HEK293 (cell line): ENCODE measurements around the gene MYCBPAP.

Source experiments
- BCL11B ChIP-seq: fragments of 450-650 bp; formaldehyde crosslinking; IDR thresholded peaks from 2 replicates; pipeline ENCODE4 v1.5.1; 2016; ENCODE audit warnings: low read depth, missing biosample characterization, missing genetic modification characterization
- GLIS1 ChIP-seq: fragments of 450-650 bp; formaldehyde crosslinking; IDR thresholded peaks from 2 replicates; pipeline ENCODE4 v1.5.1; 2016; ENCODE audit warnings: missing biosample characterization, missing genetic modification characterization
- HOXD13 ChIP-seq: sonication (generic); formaldehyde crosslinking; IDR thresholded peaks from 2 replicates; pipeline ENCODE4 v1.8.0; 2022; ENCODE audit warnings: missing genetic modification reagents, borderline replicate concordance
- PRDM1 ChIP-seq: fragments of 450-650 bp; formaldehyde crosslinking; IDR thresholded peaks from 2 replicates; pipeline ENCODE4; 2016; ENCODE audit warnings: missing biosample characterization, missing genetic modification characterization
- SETDB1 ChIP-seq: IDR thresholded peaks from one replicate; pipeline ENCODE4 v1.6.1; 2017; ENCODE audit warnings: mild to moderate bottlenecking, low read length, moderate library complexity, mixed read lengths; ENCODE audit not compliant: insufficient read length
- YY2 ChIP-seq: fragments of 450-650 bp; formaldehyde crosslinking; IDR thresholded peaks from 2 replicates; pipeline ENCODE4 v1.5.1; 2016; ENCODE audit warnings: missing biosample characterization, missing genetic modification characterization
- ZBTB8A ChIP-seq: fragments of 450-650 bp; formaldehyde crosslinking; IDR thresholded peaks from 2 replicates; pipeline ENCODE4 v1.5.1; 2016; ENCODE audit warnings: missing biosample characterization, missing genetic modification characterization
- ZIC2 ChIP-seq: fragments of 450-650 bp; formaldehyde crosslinking; IDR thresholded peaks from 2 replicates; pipeline ENCODE4 v1.5.1; 2016; ENCODE audit warnings: missing biosample characterization, missing genetic modification characterization
- ZNF16 ChIP-seq: fragments of 450-650 bp; formaldehyde crosslinking; IDR thresholded peaks from 2 replicates; pipeline ENCODE4 v1.5.1; 2016; ENCODE audit warnings: low read depth, missing biosample characterization, missing genetic modification characterization
- ZNF202 ChIP-seq: fragments of 450-650 bp; formaldehyde crosslinking; IDR thresholded peaks from 2 replicates; pipeline ENCODE4 v1.5.1; 2016; ENCODE audit warnings: missing biosample characterization, missing genetic modification characterization, borderline replicate concordance
- ZNF23 ChIP-seq: fragments of 450-650 bp; formaldehyde crosslinking; IDR thresholded peaks from 2 replicates; pipeline ENCODE4 v1.5.1; 2016; ENCODE audit warnings: missing biosample characterization, missing genetic modification characterization, borderline replicate concordance
- ZNF394 ChIP-seq: fragments of 450-650 bp; formaldehyde crosslinking; IDR thresholded peaks from 2 replicates; pipeline ENCODE4 v1.5.1; 2016; ENCODE audit warnings: missing biosample characterization, missing genetic modification characterization, mild to moderate bottlenecking, moderate library complexity, borderline replicate concordance
- ZNF404 ChIP-seq: fragments of 450-650 bp; formaldehyde crosslinking; IDR thresholded peaks from 2 replicates; pipeline ENCODE4 v1.5.1; 2017; ENCODE audit warnings: missing biosample characterization, missing genetic modification characterization
- ZNF433 ChIP-seq: fragments of 450-650 bp; formaldehyde crosslinking; IDR thresholded peaks from 2 replicates; pipeline ENCODE4 v1.5.1; 2016; ENCODE audit warnings: missing biosample characterization, missing genetic modification characterization, low read depth
- ZNF529 ChIP-seq: fragments of 450-650 bp; formaldehyde crosslinking; IDR thresholded peaks from 2 replicates; pipeline ENCODE4 v1.5.1; 2017; ENCODE audit warnings: missing genetic modification characterization, missing biosample characterization; ENCODE audit not compliant: insufficient replicate concordance
- ZNF600 ChIP-seq: fragments of 450-650 bp; formaldehyde crosslinking; IDR thresholded peaks from 2 replicates; pipeline ENCODE4 v1.5.1; 2016; ENCODE audit warnings: missing biosample characterization, missing genetic modification characterization
- ZNF623 ChIP-seq: fragments of 450-650 bp; formaldehyde crosslinking; IDR thresholded peaks from 2 replicates; pipeline ENCODE4 v1.5.1; 2016; ENCODE audit warnings: missing biosample characterization, missing genetic modification characterization
- ZNF629 ChIP-seq: fragments of 450-650 bp; formaldehyde crosslinking; IDR thresholded peaks from 2 replicates; pipeline ENCODE4 v1.5.1; 2017; ENCODE audit warnings: missing biosample characterization, missing genetic modification characterization
- TF ChIP-seq, protein P1 (sequence below): fragments of 450-650 bp; formaldehyde crosslinking; IDR thresholded peaks from 2 replicates; pipeline ENCODE4 v1.5.1; 2016; ENCODE audit warnings: missing biosample characterization, missing genetic modification characterization
- TF ChIP-seq, protein P2 (sequence below): fragments of 450-650 bp; formaldehyde crosslinking; IDR thresholded peaks from 2 replicates; pipeline ENCODE4 v1.5.1; 2016; ENCODE audit warnings: missing biosample characterization, missing genetic modification characterization, borderline replicate concordance
- TF ChIP-seq, protein P3 (sequence below): fragments of 450-650 bp; formaldehyde crosslinking; IDR thresholded peaks from 2 replicates; pipeline ENCODE4 v1.5.1; 2017; ENCODE audit warnings: missing biosample characterization, missing genetic modification characterization
- TF ChIP-seq, protein P4 (sequence below): fragments of 450-650 bp; formaldehyde crosslinking; IDR thresholded peaks from 2 replicates; pipeline ENCODE4 v1.5.1; 2016; ENCODE audit warnings: missing biosample characterization, missing genetic modification characterization
- TF ChIP-seq, protein P5 (sequence below): fragments of 450-650 bp; formaldehyde crosslinking; IDR thresholded peaks from 2 replicates; pipeline ENCODE4 v1.5.1; 2016; ENCODE audit warnings: missing biosample characterization, missing genetic modification characterization
- TF ChIP-seq, protein P6 (sequence below): fragments of 450-650 bp; formaldehyde crosslinking; IDR thresholded peaks from 2 replicates; pipeline ENCODE4 v1.5.1; 2016; ENCODE audit warnings: missing biosample characterization, missing genetic modification characterization

The MYCBPAP gene

DNA sequence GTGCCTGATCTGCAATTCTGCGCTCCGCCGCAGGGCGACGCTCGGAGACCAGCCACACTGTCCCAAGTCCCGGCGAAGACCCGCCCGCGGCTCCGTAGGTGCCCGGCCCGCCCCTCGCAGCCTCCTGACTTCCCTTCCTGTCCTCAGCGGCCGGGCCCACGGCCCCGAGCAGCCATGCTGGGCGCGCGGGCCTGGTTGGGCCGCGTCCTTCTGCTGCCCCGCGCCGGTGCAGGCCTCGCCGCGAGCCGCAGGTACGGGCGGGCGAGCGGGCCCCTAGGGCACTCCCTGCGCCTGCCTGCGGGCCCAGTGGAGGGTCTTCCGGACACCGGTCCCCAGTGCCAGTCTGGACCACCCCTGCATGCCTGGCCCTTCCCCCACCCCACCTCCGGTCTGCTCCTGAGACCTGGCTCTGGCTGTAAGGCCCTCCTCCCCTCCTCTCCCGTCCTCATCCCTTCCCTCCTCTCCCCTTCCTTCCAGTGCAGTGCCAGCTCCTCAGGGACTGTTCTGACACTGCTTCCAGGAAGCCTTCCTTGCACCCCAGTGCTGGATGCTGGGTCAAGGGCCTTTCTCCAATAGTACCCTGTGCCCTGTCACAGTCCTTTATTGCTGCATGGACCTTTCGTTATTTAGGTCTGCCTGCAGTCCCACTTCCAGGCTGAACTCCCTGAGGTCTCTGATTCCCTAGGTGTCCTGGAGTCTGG, 38.9 kb downstream of the MYCBPAP start, which contains the start of gene SPATA20 (continued):
- TF ChIP-seq, protein P1, sequence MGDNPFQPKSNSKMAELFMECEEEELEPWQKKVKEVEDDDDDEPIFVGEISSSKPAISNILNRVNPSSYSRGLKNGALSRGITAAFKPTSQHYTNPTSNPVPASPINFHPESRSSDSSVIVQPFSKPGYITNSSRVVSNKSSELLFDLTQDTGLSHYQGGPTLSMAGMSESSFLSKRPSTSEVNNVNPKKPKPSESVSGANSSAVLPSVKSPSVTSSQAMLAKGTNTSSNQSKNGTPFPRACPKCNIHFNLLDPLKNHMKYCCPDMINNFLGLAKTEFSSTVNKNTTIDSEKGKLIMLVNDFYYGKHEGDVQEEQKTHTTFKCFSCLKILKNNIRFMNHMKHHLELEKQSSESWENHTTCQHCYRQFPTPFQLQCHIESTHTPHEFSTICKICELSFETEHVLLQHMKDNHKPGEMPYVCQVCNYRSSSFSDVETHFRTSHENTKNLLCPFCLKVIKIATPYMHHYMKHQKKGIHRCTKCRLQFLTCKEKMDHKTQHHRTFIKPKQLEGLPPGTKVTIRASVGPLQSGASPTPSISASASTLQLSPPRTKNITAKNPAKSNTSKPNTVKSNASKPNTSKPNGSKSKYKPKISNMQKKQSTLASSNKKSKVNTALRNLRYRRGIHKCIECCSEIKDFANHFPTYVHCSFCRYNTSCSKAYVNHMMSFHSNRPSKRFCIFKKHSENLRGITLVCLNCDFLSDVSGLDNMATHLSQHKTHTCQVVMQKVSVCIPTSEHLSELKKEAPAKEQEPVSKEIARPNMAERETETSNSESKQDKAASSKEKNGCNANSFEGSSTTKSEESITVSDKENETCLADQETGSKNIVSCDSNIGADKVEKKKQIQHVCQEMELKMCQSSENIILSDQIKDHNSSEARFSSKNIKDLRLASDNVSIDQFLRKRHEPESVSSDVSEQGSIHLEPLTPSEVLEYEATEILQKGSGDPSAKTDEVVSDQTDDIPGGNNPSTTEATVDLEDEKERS (tag by site-specific recombination): no peak
- TF ChIP-seq, protein P2, sequence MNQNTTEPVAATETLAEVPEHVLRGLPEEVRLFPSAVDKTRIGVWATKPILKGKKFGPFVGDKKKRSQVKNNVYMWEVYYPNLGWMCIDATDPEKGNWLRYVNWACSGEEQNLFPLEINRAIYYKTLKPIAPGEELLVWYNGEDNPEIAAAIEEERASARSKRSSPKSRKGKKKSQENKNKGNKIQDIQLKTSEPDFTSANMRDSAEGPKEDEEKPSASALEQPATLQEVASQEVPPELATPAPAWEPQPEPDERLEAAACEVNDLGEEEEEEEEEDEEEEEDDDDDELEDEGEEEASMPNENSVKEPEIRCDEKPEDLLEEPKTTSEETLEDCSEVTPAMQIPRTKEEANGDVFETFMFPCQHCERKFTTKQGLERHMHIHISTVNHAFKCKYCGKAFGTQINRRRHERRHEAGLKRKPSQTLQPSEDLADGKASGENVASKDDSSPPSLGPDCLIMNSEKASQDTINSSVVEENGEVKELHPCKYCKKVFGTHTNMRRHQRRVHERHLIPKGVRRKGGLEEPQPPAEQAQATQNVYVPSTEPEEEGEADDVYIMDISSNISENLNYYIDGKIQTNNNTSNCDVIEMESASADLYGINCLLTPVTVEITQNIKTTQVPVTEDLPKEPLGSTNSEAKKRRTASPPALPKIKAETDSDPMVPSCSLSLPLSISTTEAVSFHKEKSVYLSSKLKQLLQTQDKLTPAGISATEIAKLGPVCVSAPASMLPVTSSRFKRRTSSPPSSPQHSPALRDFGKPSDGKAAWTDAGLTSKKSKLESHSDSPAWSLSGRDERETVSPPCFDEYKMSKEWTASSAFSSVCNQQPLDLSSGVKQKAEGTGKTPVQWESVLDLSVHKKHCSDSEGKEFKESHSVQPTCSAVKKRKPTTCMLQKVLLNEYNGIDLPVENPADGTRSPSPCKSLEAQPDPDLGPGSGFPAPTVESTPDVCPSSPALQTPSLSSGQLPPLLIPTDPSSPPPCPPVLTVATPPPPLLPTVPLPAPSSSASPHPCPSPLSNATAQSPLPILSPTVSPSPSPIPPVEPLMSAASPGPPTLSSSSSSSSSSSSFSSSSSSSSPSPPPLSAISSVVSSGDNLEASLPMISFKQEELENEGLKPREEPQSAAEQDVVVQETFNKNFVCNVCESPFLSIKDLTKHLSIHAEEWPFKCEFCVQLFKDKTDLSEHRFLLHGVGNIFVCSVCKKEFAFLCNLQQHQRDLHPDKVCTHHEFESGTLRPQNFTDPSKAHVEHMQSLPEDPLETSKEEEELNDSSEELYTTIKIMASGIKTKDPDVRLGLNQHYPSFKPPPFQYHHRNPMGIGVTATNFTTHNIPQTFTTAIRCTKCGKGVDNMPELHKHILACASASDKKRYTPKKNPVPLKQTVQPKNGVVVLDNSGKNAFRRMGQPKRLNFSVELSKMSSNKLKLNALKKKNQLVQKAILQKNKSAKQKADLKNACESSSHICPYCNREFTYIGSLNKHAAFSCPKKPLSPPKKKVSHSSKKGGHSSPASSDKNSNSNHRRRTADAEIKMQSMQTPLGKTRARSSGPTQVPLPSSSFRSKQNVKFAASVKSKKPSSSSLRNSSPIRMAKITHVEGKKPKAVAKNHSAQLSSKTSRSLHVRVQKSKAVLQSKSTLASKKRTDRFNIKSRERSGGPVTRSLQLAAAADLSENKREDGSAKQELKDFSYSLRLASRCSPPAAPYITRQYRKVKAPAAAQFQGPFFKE (tag by site-specific recombination): no peak
- no peak for TF ChIP-seq BCL11B (tag by site-specific recombination)
- TF ChIP-seq ZNF600 (tag by site-specific recombination): peak; percentile 91
- TF ChIP-seq ZNF623 (tag by site-specific recombination): no peak
- no peak for TF ChIP-seq ZNF202 (tag by site-specific recombination)
- TF ChIP-seq ZNF529 (tag by site-specific recombination): no peak
- TF ChIP-seq ZNF394: no peak
- TF ChIP-seq, protein P3, sequence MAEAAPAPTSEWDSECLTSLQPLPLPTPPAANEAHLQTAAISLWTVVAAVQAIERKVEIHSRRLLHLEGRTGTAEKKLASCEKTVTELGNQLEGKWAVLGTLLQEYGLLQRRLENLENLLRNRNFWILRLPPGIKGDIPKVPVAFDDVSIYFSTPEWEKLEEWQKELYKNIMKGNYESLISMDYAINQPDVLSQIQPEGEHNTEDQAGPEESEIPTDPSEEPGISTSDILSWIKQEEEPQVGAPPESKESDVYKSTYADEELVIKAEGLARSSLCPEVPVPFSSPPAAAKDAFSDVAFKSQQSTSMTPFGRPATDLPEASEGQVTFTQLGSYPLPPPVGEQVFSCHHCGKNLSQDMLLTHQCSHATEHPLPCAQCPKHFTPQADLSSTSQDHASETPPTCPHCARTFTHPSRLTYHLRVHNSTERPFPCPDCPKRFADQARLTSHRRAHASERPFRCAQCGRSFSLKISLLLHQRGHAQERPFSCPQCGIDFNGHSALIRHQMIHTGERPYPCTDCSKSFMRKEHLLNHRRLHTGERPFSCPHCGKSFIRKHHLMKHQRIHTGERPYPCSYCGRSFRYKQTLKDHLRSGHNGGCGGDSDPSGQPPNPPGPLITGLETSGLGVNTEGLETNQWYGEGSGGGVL (tag by site-specific recombination): peak; percentile 10; the same call in 1 of the 2 replicates
- no peak for TF ChIP-seq PRDM1 (tag by site-specific recombination)
- TF ChIP-seq ZNF16 (tag by site-specific recombination): no peak
- TF ChIP-seq, protein P4, sequence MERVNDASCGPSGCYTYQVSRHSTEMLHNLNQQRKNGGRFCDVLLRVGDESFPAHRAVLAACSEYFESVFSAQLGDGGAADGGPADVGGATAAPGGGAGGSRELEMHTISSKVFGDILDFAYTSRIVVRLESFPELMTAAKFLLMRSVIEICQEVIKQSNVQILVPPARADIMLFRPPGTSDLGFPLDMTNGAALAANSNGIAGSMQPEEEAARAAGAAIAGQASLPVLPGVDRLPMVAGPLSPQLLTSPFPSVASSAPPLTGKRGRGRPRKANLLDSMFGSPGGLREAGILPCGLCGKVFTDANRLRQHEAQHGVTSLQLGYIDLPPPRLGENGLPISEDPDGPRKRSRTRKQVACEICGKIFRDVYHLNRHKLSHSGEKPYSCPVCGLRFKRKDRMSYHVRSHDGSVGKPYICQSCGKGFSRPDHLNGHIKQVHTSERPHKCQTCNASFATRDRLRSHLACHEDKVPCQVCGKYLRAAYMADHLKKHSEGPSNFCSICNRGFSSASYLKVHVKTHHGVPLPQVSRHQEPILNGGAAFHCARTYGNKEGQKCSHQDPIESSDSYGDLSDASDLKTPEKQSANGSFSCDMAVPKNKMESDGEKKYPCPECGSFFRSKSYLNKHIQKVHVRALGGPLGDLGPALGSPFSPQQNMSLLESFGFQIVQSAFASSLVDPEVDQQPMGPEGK (tag by site-specific recombination): peak; percentile 55; the same call in 1 of the 2 replicates
- TF ChIP-seq ZNF23 (tag by site-specific recombination): no peak
- TF ChIP-seq, protein P5, sequence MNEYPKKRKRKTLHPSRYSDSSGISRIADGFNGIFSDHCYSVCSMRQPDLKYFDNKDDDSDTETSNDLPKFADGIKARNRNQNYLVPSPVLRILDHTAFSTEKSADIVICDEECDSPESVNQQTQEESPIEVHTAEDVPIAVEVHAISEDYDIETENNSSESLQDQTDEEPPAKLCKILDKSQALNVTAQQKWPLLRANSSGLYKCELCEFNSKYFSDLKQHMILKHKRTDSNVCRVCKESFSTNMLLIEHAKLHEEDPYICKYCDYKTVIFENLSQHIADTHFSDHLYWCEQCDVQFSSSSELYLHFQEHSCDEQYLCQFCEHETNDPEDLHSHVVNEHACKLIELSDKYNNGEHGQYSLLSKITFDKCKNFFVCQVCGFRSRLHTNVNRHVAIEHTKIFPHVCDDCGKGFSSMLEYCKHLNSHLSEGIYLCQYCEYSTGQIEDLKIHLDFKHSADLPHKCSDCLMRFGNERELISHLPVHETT (tag by site-specific recombination): no peak
- no peak for TF ChIP-seq HOXD13 (CRISPR knock-in tag)
- TF ChIP-seq, protein P6, sequence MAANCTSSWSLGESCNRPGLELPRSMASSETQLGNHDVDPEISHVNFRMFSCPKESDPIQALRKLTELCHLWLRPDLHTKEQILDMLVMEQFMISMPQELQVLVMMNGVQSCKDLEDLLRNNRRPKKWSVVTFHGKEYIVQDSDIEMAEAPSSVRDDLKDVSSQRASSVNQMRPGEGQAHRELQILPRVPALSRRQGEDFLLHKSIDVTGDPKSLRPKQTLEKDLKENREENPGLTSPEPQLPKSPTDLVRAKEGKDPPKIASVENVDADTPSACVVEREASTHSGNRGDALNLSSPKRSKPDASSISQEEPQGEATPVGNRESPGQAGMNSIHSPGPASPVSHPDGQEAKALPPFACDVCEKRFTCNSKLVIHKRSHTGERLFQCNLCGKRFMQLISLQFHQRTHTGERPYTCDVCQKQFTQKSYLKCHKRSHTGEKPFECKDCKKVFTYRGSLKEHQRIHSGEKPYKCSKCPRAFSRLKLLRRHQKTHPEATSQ (tag by site-specific recombination): no peak
- TF ChIP-seq ZBTB8A (tag by site-specific recombination): peak; percentile 83
- no peak for TF ChIP-seq ZIC2 (tag by site-specific recombination)
- TF ChIP-seq ZNF629 (tag by site-specific recombination): no peak
- peak; percentile 51 for TF ChIP-seq GLIS1
- no peak for TF ChIP-seq ZNF433 (tag by site-specific recombination)
- TF ChIP-seq ZNF404 (tag by site-specific recombination): no peak
- no peak for TF ChIP-seq SETDB1
- TF ChIP-seq YY2 (tag by site-specific recombination): no peak
